Measurements from ENCODE around the gene SH3TC1.

Gene SH3TC1

GRCh38 chr4:8198906-8199593 is at the start of gene SH3TC1:
TSS of gene SH3TC1 (plus strand) at chr4:8199290. CDS start at chr4:8205195, 5,905 bp downstream.
- no peak for DNase-seq (ENCODE audit: low read depth, low spot score)

GRCh38 chr4:8149664-8150063 is 49.4 kb upstream of the SH3TC1 start:
- DNase-seq (ENCODE audit: low read depth, low spot score): no peak

- no peak for DNase-seq (ENCODE audit: low read depth, low spot score)
Observed at GRCh38 chr4:8150152-8151090, 48.7 kb upstream of the SH3TC1 start.

GRCh38 chr4:8151165-8151650 is 47.9 kb upstream of the SH3TC1 start:
- no peak for DNase-seq (ENCODE audit: low read depth, low spot score)

GRCh38 chr4:8152090-8152864 is 46.8 kb upstream of the SH3TC1 start:
- no peak for DNase-seq (ENCODE audit: low read depth, low spot score)

- DNase-seq (ENCODE audit: low read depth, low spot score): no peak
Observed at GRCh38 chr4:8152865-8153257, 46.2 kb upstream of the SH3TC1 start.

- DNase-seq (ENCODE audit: low read depth, low spot score): no peak
Observed at GRCh38 chr4:8153441-8153840, 45.6 kb upstream of the SH3TC1 start.

- DNase-seq (ENCODE audit: low read depth, low spot score): no peak
Observed at GRCh38 chr4:8155048-8155447, 44.0 kb upstream of the SH3TC1 start.

- DNase-seq (ENCODE audit: low read depth, low spot score): no peak
Observed at GRCh38 chr4:8155660-8156421, 43.2 kb upstream of the SH3TC1 start.

GRCh38 chr4:8156617-8157016 is 42.5 kb upstream of the SH3TC1 start:
- DNase-seq (ENCODE audit: low read depth, low spot score): no peak

- DNase-seq (ENCODE audit: low read depth, low spot score): no peak
Observed at GRCh38 chr4:8157496-8157895, 41.6 kb upstream of the SH3TC1 start.

- DNase-seq (ENCODE audit: low read depth, low spot score): no peak
Observed at GRCh38 chr4:8157944-8158709, 41.0 kb upstream of the SH3TC1 start.

- peak; percentile 92 for DNase-seq (ENCODE audit: low read depth, low spot score)
Observed at GRCh38 chr4:8158710-8159536, 40.2 kb upstream of the SH3TC1 start, which contains the start of gene ABLIM2. TSS of gene ABLIM2 (minus strand) at chr4:8158813. CDS start at chr4:8158689, 124 bp downstream.

- DNase-seq (ENCODE audit: low read depth, low spot score): no peak
Observed at GRCh38 chr4:8159537-8160232, 39.4 kb upstream of the SH3TC1 start.

GRCh38 chr4:8160233-8160560 is 38.9 kb upstream of the SH3TC1 start:
- DNase-seq (ENCODE audit: low read depth, low spot score): no peak

- DNase-seq (ENCODE audit: low read depth, low spot score): no peak
Observed at GRCh38 chr4:8160572-8160971, 38.5 kb upstream of the SH3TC1 start.

- no peak for DNase-seq (ENCODE audit: low read depth, low spot score)
Observed at GRCh38 chr4:8162625-8163024, 36.5 kb upstream of the SH3TC1 start.

GRCh38 chr4:8163026-8163425 is 36.1 kb upstream of the SH3TC1 start:
- DNase-seq (ENCODE audit: low read depth, low spot score): no peak
